ENCODE data around the gene KRTAP1-4.
"Not testable (repeated sequence)": the region's sequence is repeated elsewhere in the genome, so short reads cannot be mapped to it uniquely, and the experiment has no call there.

The KRTAP1-4 gene

GRCh38 chr17:41003926-41004325, 26.1 kb downstream of the KRTAP1-4 start:
- DNase-seq (ENCODE audit: low read depth): no peak

GRCh38 chr17:41002814-41003213, 27.2 kb downstream of the KRTAP1-4 start:
- DNase-seq (ENCODE audit: low read depth): no peak

DNA sequence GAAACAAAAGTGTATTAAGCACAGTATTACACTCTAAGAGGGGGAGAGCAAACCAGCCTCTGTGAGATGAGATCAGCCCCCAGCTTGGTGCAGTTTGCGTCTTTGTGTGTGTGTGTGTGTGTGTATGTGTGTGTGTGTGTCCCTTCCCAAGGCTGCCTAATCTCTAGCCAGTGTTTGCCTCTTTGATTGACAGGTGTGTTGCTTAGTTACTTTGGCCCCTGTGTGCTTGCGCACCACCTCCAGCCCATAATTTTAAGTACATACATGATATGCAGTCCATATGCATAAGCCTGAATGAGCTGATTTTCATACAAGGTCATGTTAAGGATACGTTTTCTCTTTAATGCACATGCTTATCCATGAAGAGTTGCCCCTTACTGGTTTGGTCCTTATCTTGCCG, 28.2 kb downstream of the KRTAP1-4 start:
- DNase-seq (ENCODE audit: low read depth): no peak

DNA sequence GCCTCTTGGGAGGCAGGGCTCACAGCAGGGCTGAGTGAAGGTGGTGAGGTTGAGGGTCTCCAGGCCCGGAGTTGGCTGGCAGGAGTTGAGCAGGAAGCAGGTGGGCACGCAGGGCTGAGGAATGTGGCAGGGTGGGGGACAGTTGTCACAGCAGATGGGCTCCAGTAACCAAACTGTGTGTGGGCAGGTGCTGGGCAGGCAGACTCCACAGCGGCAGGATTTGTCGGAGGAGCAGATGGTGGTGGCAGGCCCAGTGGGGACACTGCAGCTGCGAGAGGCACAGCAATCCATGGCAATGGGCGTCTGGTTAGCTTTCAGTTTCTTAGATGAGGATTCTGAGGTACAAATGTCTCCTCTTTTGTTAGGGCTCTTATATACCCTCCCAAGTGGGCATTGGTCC, 30.4 kb downstream of the KRTAP1-4 start, which contains the start of gene KRTAP3-2:
KRTAP3-2 (minus strand) TSS at position 344 of the 400 bp plus-strand sequence; CDS start at position 291, 53 bp downstream.
- not testable (repeated sequence) for DNase-seq (ENCODE audit: low read depth)

DNA sequence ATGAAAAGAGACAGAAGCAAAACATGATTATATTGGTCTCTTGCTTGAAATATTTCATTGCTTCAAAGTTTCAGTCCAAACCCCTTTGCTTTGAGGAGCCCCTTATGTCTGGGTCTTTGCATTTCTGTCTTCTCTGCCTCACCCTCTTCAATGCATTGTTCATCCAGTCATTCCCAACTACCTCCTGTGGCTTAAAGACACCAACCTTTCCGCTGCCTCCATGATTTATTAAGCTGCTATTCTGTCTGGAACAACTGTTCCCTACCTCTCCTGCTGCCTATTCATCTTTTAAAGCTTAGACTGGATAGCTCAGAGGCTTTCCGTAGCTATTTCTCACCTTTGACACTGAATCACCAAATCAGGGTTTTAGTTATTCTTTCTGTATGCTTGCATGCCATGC, 32.6 kb downstream of the KRTAP1-4 start:
- DNase-seq (ENCODE audit: low read depth): no peak

GRCh38 chr17:40996829-40997228, 33.2 kb downstream of the KRTAP1-4 start:
- DNase-seq (ENCODE audit: low read depth): no peak

- DNase-seq (ENCODE audit: low read depth): no peak
Observed at GRCh38 chr17:40995116-40995515, 34.9 kb downstream of the KRTAP1-4 start.

DNA sequence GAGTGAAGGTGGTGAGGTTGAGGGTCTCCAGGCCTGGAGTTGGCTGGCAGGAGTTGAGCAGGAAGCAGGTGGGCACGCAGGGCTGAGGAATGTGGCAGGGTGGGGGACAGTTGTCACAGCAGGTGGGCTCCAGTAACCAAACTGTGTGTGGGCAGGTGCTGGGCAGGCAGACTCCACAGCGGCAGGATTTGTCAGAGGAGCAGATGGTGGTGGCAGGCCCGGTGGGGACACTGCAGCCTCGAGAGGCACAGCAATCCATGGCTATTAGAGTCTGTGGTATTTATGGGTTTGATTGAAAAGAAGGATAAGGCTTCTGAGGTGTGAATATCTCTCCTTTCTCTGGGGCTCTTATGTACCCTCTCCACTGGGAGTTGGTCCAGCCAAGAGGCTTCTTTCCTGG, 36.2 kb downstream of the KRTAP1-4 start, which contains the start of gene KRTAP3-3:
KRTAP3-3 (minus strand) TSS at position 326 of the 400 bp plus-strand sequence; CDS start at position 259, 67 bp downstream.
- no peak for DNase-seq (ENCODE audit: low read depth)

DNA sequence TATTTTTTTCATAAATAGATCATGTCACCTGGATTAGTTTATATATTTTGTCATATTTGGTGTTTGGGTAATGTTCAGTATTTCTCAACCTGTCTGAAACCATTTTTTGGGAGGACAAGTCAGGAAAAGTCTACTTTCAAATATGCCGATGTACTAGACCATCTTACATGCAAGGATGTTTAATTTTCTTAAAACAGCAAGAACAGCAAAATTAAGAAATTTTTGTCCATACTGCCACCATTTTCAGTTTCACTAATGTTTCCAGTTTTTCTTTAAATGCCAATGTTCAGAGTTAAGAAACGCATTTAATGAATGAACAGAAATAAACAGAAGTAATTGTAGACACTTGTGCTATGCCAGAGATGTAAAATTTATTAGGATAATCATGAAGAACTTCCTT, 36.9 kb downstream of the KRTAP1-4 start:
- DNase-seq (ENCODE audit: low read depth): no peak

DNA sequence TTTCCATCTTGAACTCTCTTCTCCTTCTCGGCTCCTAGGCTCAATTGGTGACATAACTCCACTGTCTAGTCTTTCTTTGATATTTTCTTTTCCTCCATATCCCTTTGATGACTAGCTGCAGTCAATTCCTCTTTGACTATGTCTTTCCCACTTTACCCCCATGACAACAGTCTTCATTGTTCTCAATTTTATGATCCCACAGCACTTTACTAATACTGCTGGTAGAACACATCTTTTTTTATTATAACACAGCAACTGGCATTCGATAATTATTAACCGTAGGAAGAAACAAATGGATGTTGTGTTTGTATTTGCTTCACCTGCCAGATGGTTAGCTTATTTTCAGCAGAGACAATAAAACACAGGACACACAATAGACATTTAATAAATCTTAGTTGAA, 37.3 kb downstream of the KRTAP1-4 start:
- DNase-seq (ENCODE audit: low read depth): no peak

DNA sequence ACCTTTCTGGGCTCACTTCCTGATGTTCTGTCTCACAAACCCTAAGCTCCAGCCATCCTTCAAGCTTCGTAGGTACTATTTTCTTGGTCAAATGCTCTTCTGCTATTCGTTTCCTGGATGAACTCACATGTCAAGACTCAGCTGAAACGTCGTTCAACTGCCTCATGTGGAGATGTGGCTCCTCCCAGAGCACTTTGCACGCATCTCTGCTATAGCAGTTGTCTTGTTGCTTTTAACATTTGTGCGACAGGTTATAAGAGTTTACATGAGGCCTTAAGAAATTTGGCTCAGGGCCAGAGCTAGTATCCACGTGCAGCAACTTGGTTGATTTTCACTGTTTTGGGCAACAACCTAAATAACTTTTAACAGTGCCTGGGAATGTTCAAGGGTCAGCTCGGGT, 43.1 kb downstream of the KRTAP1-4 start:
- DNase-seq (ENCODE audit: low read depth): no peak

- no peak for DNase-seq (ENCODE audit: low read depth)
Observed at GRCh38 chr17:40984226-40984625, 45.8 kb downstream of the KRTAP1-4 start, which contains the start of gene KRT40. Gene KRT40, minus strand, starts transcription at chr17:40984326. Its CDS starts 53 bp downstream, at chr17:40984273.

- DNase-seq (ENCODE audit: low read depth): no peak
Observed at GRCh38 chr17:40981115-40981514, 48.9 kb downstream of the KRTAP1-4 start.

GRCh38 chr17:40980596-40980995, 49.4 kb downstream of the KRTAP1-4 start:
- no peak for DNase-seq (ENCODE audit: low read depth)

DNA sequence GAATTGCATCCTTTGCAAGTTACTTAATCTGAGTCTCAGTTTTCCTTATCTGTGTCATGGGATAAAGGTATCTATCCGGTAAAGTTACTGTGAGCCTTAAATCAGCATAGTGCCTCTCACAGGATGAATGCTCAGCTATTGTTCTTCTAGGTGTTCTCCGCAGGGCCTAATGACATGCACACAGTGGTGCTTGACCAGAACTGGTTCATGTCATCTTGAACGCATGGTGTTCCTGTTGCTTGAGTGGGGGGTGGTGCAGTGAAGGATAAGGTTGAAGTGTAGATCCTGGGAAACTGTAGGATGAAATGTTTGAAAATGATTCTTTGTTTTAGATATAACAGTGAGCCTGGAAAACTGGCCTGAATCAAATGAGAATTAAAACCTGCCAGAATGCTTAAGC, 49.9 kb downstream of the KRTAP1-4 start:
- no peak for DNase-seq (ENCODE audit: low read depth)
